NCI-H446 treated with DMSO at 0.1 percent for 48 hours (cell line): Measurements from ENCODE around the gene SDF4.

Experiments used
- DNase-seq: peaks from one replicate; lab custom pipeline; 2025; lab: John Stamatoyannopoulos, UW

SDF4 gene

GRCh38 chr1:1231400-1232207 is at the start of gene SDF4:
TSS of gene SDF4 (minus strand) at chr1:1232001. CDS start at chr1:1228772, 3,229 bp downstream.
- DNase-seq, result peak; percentile 94

- DNase-seq, result no peak
These were observed 49.1 kb upstream of the SDF4 start for GRCh38 chr1:1280782-1281481.

- no peak for DNase-seq
These were observed 47.2 kb upstream of the SDF4 start for GRCh38 chr1:1279028-1279427.

GRCh38 chr1:1278620-1279019 is 46.8 kb upstream of the SDF4 start:
- no peak for DNase-seq

- DNase-seq, result no peak
These were observed 44.0 kb upstream of the SDF4 start for GRCh38 chr1:1275836-1276235.

- no peak for DNase-seq
These were observed 43.2 kb upstream of the SDF4 start for GRCh38 chr1:1274931-1275431.

GRCh38 chr1:1274299-1274930 is 42.6 kb upstream of the SDF4 start:
- DNase-seq, result no peak

- peak; percentile 82 for DNase-seq
These were observed 41.9 kb upstream of the SDF4 start, which contains the start of gene UBE2J2 for GRCh38 chr1:1273512-1274298. TSS of gene UBE2J2 (minus strand) at chr1:1273854. CDS start at chr1:1267992, 5,862 bp downstream.

GRCh38 chr1:1273209-1273511 is 41.4 kb upstream of the SDF4 start:
- no peak for DNase-seq

- DNase-seq, result no peak
These were observed 40.8 kb upstream of the SDF4 start for GRCh38 chr1:1272341-1273208.

- DNase-seq, result no peak
These were observed 39.0 kb upstream of the SDF4 start for GRCh38 chr1:1270813-1271212.

- no peak for DNase-seq
These were observed 36.5 kb upstream of the SDF4 start for GRCh38 chr1:1268284-1268682.

GRCh38 chr1:1267488-1268283 is 35.9 kb upstream of the SDF4 start:
- DNase-seq, result no peak

- DNase-seq, result no peak
These were observed 33.1 kb upstream of the SDF4 start for GRCh38 chr1:1264868-1265272.

- no peak for DNase-seq
These were observed 32.2 kb upstream of the SDF4 start for GRCh38 chr1:1264026-1264425.

GRCh38 chr1:1262758-1263157 is 31.0 kb upstream of the SDF4 start:
- no peak for DNase-seq

GRCh38 chr1:1262071-1262470 is 30.3 kb upstream of the SDF4 start:
- DNase-seq, result no peak

- DNase-seq, result no peak
These were observed 29.2 kb upstream of the SDF4 start for GRCh38 chr1:1260843-1261560.

- no peak for DNase-seq
These were observed 28.3 kb upstream of the SDF4 start for GRCh38 chr1:1259951-1260600.
